Endodermal cell (in vitro differentiated cells): ENCODE results near the gene CSTF2T. TPM values are rescaled to one million over a fixed set of nuclear protein-coding genes. Genes with fewer than 3 reads are reported as not detected.
A peak's percentile ranks its signal among the peaks of the same experiment; 100 is the strongest.

ENCODE experiments used
- DNase-seq: peaks from one replicate; pipeline ENCODE4 v3.0.0-alpha.2; 2017
- H3K27ac ChIP-seq: 2 replicates; pipeline ENCODE4 v1.5.1; 2013; ENCODE audit warnings: mild to moderate bottlenecking, low read depth, low read length, moderate library complexity
- H3K27me3 ChIP-seq: 2 replicates; pipeline ENCODE4 v1.6.1; 2013; ENCODE audit warnings: mild to moderate bottlenecking, low read length, moderate library complexity; ENCODE audit not compliant: insufficient read depth, control insufficient read depth, poor library complexity, severe bottlenecking
- H3K36me3 ChIP-seq: 2 replicates; pipeline ENCODE4 v1.7.0; 2013; ENCODE audit warnings: mild to moderate bottlenecking, low read length, moderate library complexity; ENCODE audit not compliant: control insufficient read depth, insufficient read depth
- H3K4me1 ChIP-seq: one replicate; pipeline ENCODE4 v1.7.0; 2013; ENCODE audit warnings: low read length; ENCODE audit not compliant: control insufficient read depth, insufficient read depth
- H3K4me3 ChIP-seq: 2 replicates; pipeline ENCODE4 v1.5.1; 2013; ENCODE audit warnings: mild to moderate bottlenecking, low read length, moderate library complexity
- H3K9ac ChIP-seq: 2 replicates; pipeline ENCODE4 v1.6.1; 2013; ENCODE audit warnings: mild to moderate bottlenecking, low read length, moderate library complexity; ENCODE audit not compliant: poor library complexity, severe bottlenecking; ENCODE audit errors: extremely low read depth
- H3K9me3 ChIP-seq: 2 replicates; pipeline ENCODE4 v1.6.1; 2013; ENCODE audit warnings: mild to moderate bottlenecking, low read length, moderate library complexity; ENCODE audit not compliant: control insufficient read depth
- H3K27ac Mint-ChIP-seq: 2 replicates; pipeline ENCODE4 v1.8.0; 2020; ENCODE audit warnings: mixed read lengths
- H3K27me3 Mint-ChIP-seq: 2 replicates; pipeline ENCODE4 v1.8.0; 2021; ENCODE audit warnings: mild to moderate bottlenecking, mixed read lengths; ENCODE audit not compliant: insufficient read depth
- H3K36me3 Mint-ChIP-seq: 2 replicates; pipeline ENCODE4 v1.8.0; 2020; ENCODE audit warnings: low read depth, mixed read lengths
- H3K4me1 Mint-ChIP-seq: 2 replicates; pipeline ENCODE4 v1.8.0; 2020; ENCODE audit warnings: mixed read lengths
- H3K4me3 Mint-ChIP-seq: 2 replicates; pipeline ENCODE4 v1.8.0; 2020; ENCODE audit warnings: mild to moderate bottlenecking, moderate library complexity, mixed read lengths
- H3K9me3 Mint-ChIP-seq: 2 replicates; pipeline ENCODE4 v1.8.0; 2020; ENCODE audit warnings: mild to moderate bottlenecking, mixed read lengths
- CTCF ChIP-seq: fragments of 200-600 bp; sonication (generic); conservative IDR thresholded peaks from 2 replicates; pipeline ENCODE4 v1.5.0; 2021; ENCODE audit warnings: antibody characterized with exemption, mild to moderate bottlenecking
- WGBS, 2 experiments: methylation state at CpG; one replicate each; pipeline versions ENCODE4 v1.1.5 to v1.1.7; 2013; ENCODE audit warnings: missing lambda C conversion rate in 2 of 2, mixed read lengths in 1 of 2; ENCODE audit not compliant: insufficient coverage in 1 of 2, insufficient read length in 1 of 2; 5-methylcytosine and 5-hydroxymethylcytosine counted together
- total RNA-seq, 2 donors: library from RNA; stranded (reverse); fragmentation: NEBNext Ultra II Directional in 1 of 2; extraction: Animal tissue kit (Norgen Biotek cat#: 25700) in 1 of 2; gene quantifications; 2 replicates in 1 of 2; 3 replicates in 1 of 2; pipeline ENCODE4 v1.2.1, GENCODE V29; 2021

The CSTF2T gene
- total RNA-seq, 2 donors from 2014 or later, result 26.9 to 32.9 TPM

GRCh38 chr10:51724038-51724437, 24.6 kb upstream of the CSTF2T start:
- no CpG with 5 or more reads among the region's 1 CpG for WGBS, 2 experiments

GRCh38 chr10:51718804-51719291, 19.5 kb upstream of the CSTF2T start:
- TF ChIP-seq CTCF, result no peak
- Mint-ChIP-seq H3K4me1 (peaks cover 11% of the 10 kb centered on the region), H3K4me3 (no peak overlapping the region), H3K36me3 (no peaks in the 10 kb centered on the region), H3K27ac (peak overlapping the region; percentile 32), H3K9me3 (no peaks in the 10 kb centered on the region), H3K27me3 (no peaks in the 10 kb centered on the region)
- Histone ChIP-seq H3K27ac (no peak overlapping the region), H3K36me3 (no peaks in the 10 kb centered on the region), H3K9ac (no peak overlapping the region), H3K9me3 (no peaks in the 10 kb centered on the region), H3K4me3 (no peak overlapping the region), H3K4me1 (no peaks in the 10 kb centered on the region), H3K27me3 (no peaks in the 10 kb centered on the region)
- DNase-seq, result peak; percentile 51

More at GRCh38 chr10:51724038-51724437, 24.6 kb upstream of the CSTF2T start:
- no peak for TF ChIP-seq CTCF
- H3K4me3 ChIP-seq, result no peak overlapping the region
- Mint-ChIP-seq H3K4me3 (no peak overlapping the region), H3K36me3 (no peaks in the 10 kb centered on the region), H3K27me3 (no peaks in the 10 kb centered on the region), H3K9me3 (no peaks in the 10 kb centered on the region), H3K4me1 (peaks cover 2% of the 10 kb centered on the region), H3K27ac (no peak overlapping the region)
- H3K4me1 ChIP-seq, result no peaks in the 10 kb centered on the region
- no peak overlapping the region for H3K27ac ChIP-seq
- no peak for DNase-seq
- H3K27me3 ChIP-seq, result no peaks in the 10 kb centered on the region
- H3K9me3 ChIP-seq, result no peaks in the 10 kb centered on the region
- no peaks in the 10 kb centered on the region for H3K36me3 ChIP-seq
- H3K9ac ChIP-seq, result no peak overlapping the region

- Histone ChIP-seq H3K9ac (no peak overlapping the region), H3K36me3 (no peaks in the 10 kb centered on the region), H3K4me3 (no peak overlapping the region), H3K27ac (no peak overlapping the region), H3K4me1 (no peaks in the 10 kb centered on the region), H3K9me3 (no peaks in the 10 kb centered on the region), H3K27me3 (no peaks in the 10 kb centered on the region)
- DNase-seq, result no peak
- H3K27ac Mint-ChIP-seq, result no peak overlapping the region
- WGBS, 2 experiments, result 90 to 100% methylated on average over 3 to 4 of the region's 4 CpGs
- no peaks in the 10 kb centered on the region for H3K9me3 Mint-ChIP-seq
- H3K4me1 Mint-ChIP-seq, result peaks cover 11% of the 10 kb centered on the region
- H3K27me3 Mint-ChIP-seq, result no peaks in the 10 kb centered on the region
- no peak for TF ChIP-seq CTCF
- H3K36me3 Mint-ChIP-seq, result no peaks in the 10 kb centered on the region
- H3K4me3 Mint-ChIP-seq, result no peak overlapping the region
These were observed 17.6 kb upstream of the CSTF2T start for GRCh38 chr10:51716981-51717380.
